Subcutaneous adipose tissue (tissue), 4 donors: ENCODE results near the gene SPRR2E. TPM values are rescaled to one million over a fixed set of nuclear protein-coding genes. Genes with fewer than 3 reads are reported as not detected.

Experiments used
- CTCF ChIP-seq: fragments of 450-650 bp; IDR thresholded peaks from one replicate; pipeline ENCODE4 v1.5.1; 2016; ENCODE audit warnings: low read depth, mild to moderate bottlenecking, control low read depth, antibody characterized with exemption, moderate library complexity
- total RNA-seq, 4 donors: library from RNA; depleted of rRNA; stranded (reverse); fragments of >200 nt; gene quantifications; one replicate each; pipeline ENCODE4 v1.1.0, GENCODE V29; 2016

The SPRR2E gene
- total RNA-seq: not detected

GRCh38 chr1:153094426-153094825 is at the start of gene SPRR2E:
TSS of gene SPRR2E (minus strand) at chr1:153094526. CDS start at chr1:153093751, 775 bp downstream.
- TF ChIP-seq CTCF: no peak

- TF ChIP-seq CTCF: no peak
Observed at GRCh38 chr1:153141377-153141776, 47.1 kb upstream of the SPRR2E start.

GRCh38 chr1:153140484-153140883 is 46.2 kb upstream of the SPRR2E start:
- no peak for TF ChIP-seq CTCF

- no peak for TF ChIP-seq CTCF
Observed at GRCh38 chr1:153133743-153134142, 39.4 kb upstream of the SPRR2E start.

GRCh38 chr1:153133267-153133666 is 38.9 kb upstream of the SPRR2E start:
- no peak for TF ChIP-seq CTCF

- no peak for TF ChIP-seq CTCF
Observed at GRCh38 chr1:153127296-153127695, 33.0 kb upstream of the SPRR2E start.

- TF ChIP-seq CTCF: no peak
Observed at GRCh38 chr1:153125536-153125935, 31.2 kb upstream of the SPRR2E start.
